ENCODE measurements around the gene EPHB2.

The EPHB2 gene

GRCh38 chr1:22915816-22916470 lies 205.3 kb downstream of the EPHB2 start:
- no peaks in the 10 kb centered on the region for H3K36me3 ChIP-seq (ENCODE audit: insufficient read depth, low read length)
- no peaks in the 10 kb centered on the region for H3K9me3 ChIP-seq (ENCODE audit: low read depth, low read length)
- no peak for DNase-seq (ENCODE audit: low read depth, low spot score)
- no peak overlapping the region for H3K4me3 ChIP-seq
- H3K9ac ChIP-seq (ENCODE audit: insufficient read length), result no peak overlapping the region
- TF ChIP-seq FOXP2 (optimal IDR thresholded peaks at IDR 0.05; ENCODE audit: control extremely low read depth, extremely low read length, insufficient read depth) (no peak), POLR2AphosphoS5 (IDR thresholded peaks at IDR 0.05; ENCODE audit: borderline replicate concordance, low read depth, low read length) (no peak), EZH2 (IDR thresholded peaks at IDR 0.05) (no peak)
- no peak overlapping the region for H3K27ac ChIP-seq

GRCh38 chr1:22916471-22916820 lies 205.8 kb downstream of the EPHB2 start:
- DNase-seq (ENCODE audit: low read depth, low spot score), result no peak
- H3K9me3 ChIP-seq (ENCODE audit: low read depth, low read length), result no peaks in the 10 kb centered on the region
- H3K27ac ChIP-seq, result no peak overlapping the region
- no peak overlapping the region for H3K9ac ChIP-seq (ENCODE audit: insufficient read length)
- no peak overlapping the region for H3K4me3 ChIP-seq
- TF ChIP-seq EZH2 (IDR thresholded peaks at IDR 0.05) (no peak), FOXP2 (optimal IDR thresholded peaks at IDR 0.05; ENCODE audit: control extremely low read depth, extremely low read length, insufficient read depth) (no peak), POLR2AphosphoS5 (IDR thresholded peaks at IDR 0.05; ENCODE audit: borderline replicate concordance, low read depth, low read length) (no peak)
- no peaks in the 10 kb centered on the region for H3K36me3 ChIP-seq (ENCODE audit: insufficient read depth, low read length)

- Histone ChIP-seq H3K27ac (no peak overlapping the region), H3K9ac (ENCODE audit: insufficient read length) (no peak overlapping the region), H3K36me3 (ENCODE audit: insufficient read depth, low read length) (no peaks in the 10 kb centered on the region), H3K4me3 (no peak overlapping the region), H3K9me3 (ENCODE audit: low read depth, low read length) (no peaks in the 10 kb centered on the region)
- no peak for TF ChIP-seq FOXP2 (optimal IDR thresholded peaks at IDR 0.05; ENCODE audit: control extremely low read depth, extremely low read length, insufficient read depth)
- no peak for TF ChIP-seq EZH2 (IDR thresholded peaks at IDR 0.05)
- no peak for TF ChIP-seq POLR2AphosphoS5 (IDR thresholded peaks at IDR 0.05; ENCODE audit: borderline replicate concordance, low read depth, low read length)
- no peak for DNase-seq (ENCODE audit: low read depth, low spot score)
Observed at GRCh38 chr1:22917989-22918388, 207.3 kb downstream of the EPHB2 start.

GRCh38 chr1:22918644-22919043 lies 208.0 kb downstream of the EPHB2 start:
- no peaks in the 10 kb centered on the region for H3K36me3 ChIP-seq (ENCODE audit: insufficient read depth, low read length)
- DNase-seq (ENCODE audit: low read depth, low spot score), result no peak
- TF ChIP-seq FOXP2 (optimal IDR thresholded peaks at IDR 0.05; ENCODE audit: control extremely low read depth, extremely low read length, insufficient read depth) (no peak), EZH2 (IDR thresholded peaks at IDR 0.05) (no peak), POLR2AphosphoS5 (IDR thresholded peaks at IDR 0.05; ENCODE audit: borderline replicate concordance, low read depth, low read length) (no peak)
- no peak overlapping the region for H3K9ac ChIP-seq (ENCODE audit: insufficient read length)
- H3K4me3 ChIP-seq, result no peak overlapping the region
- H3K27ac ChIP-seq, result no peak overlapping the region
- H3K9me3 ChIP-seq (ENCODE audit: low read depth, low read length), result no peaks in the 10 kb centered on the region

- no peak for TF ChIP-seq EZH2 (IDR thresholded peaks at IDR 0.05)
- no peak for TF ChIP-seq POLR2AphosphoS5 (IDR thresholded peaks at IDR 0.05; ENCODE audit: borderline replicate concordance, low read depth, low read length)
- TF ChIP-seq FOXP2 (optimal IDR thresholded peaks at IDR 0.05; ENCODE audit: control extremely low read depth, extremely low read length, insufficient read depth), result no peak
- no peak overlapping the region for H3K9ac ChIP-seq (ENCODE audit: insufficient read length)
- H3K4me3 ChIP-seq, result no peak overlapping the region
- no peaks in the 10 kb centered on the region for H3K36me3 ChIP-seq (ENCODE audit: insufficient read depth, low read length)
- H3K9me3 ChIP-seq (ENCODE audit: low read depth, low read length), result no peaks in the 10 kb centered on the region
- H3K27ac ChIP-seq, result no peak overlapping the region
- DNase-seq (ENCODE audit: low read depth, low spot score), result no peak
Observed at GRCh38 chr1:22919341-22920025, 208.8 kb downstream of the EPHB2 start.

- no peaks in the 10 kb centered on the region for H3K9me3 ChIP-seq (ENCODE audit: low read depth, low read length)
- H3K4me3 ChIP-seq, result no peak overlapping the region
- no peak overlapping the region for H3K9ac ChIP-seq (ENCODE audit: insufficient read length)
- no peak overlapping the region for H3K27ac ChIP-seq
- no peaks in the 10 kb centered on the region for H3K36me3 ChIP-seq (ENCODE audit: insufficient read depth, low read length)
- DNase-seq (ENCODE audit: low read depth, low spot score), result no peak
- TF ChIP-seq FOXP2 (optimal IDR thresholded peaks at IDR 0.05; ENCODE audit: control extremely low read depth, extremely low read length, insufficient read depth), result no peak
Observed at GRCh38 chr1:22920026-22920733, 209.5 kb downstream of the EPHB2 start.

GRCh38 chr1:22920734-22921451 lies 210.3 kb downstream of the EPHB2 start:
- Histone ChIP-seq H3K9ac (ENCODE audit: insufficient read length) (no peak overlapping the region), H3K27ac (no peak overlapping the region), H3K4me3 (no peak overlapping the region), H3K9me3 (ENCODE audit: low read depth, low read length) (no peaks in the 10 kb centered on the region), H3K36me3 (ENCODE audit: insufficient read depth, low read length) (no peaks in the 10 kb centered on the region)
- no peak for TF ChIP-seq POLR2AphosphoS5 (IDR thresholded peaks at IDR 0.05; ENCODE audit: borderline replicate concordance, low read depth, low read length)
- no peak for TF ChIP-seq EZH2 (IDR thresholded peaks at IDR 0.05)
- no peak for TF ChIP-seq FOXP2 (optimal IDR thresholded peaks at IDR 0.05; ENCODE audit: control extremely low read depth, extremely low read length, insufficient read depth)
- no peak for DNase-seq (ENCODE audit: low read depth, low spot score)

Measured in SK-N-MC (cell line).